NCI-H2107 (cell line): ENCODE measurements around the gene NGDN.

ENCODE experiments used
- DNase-seq: peaks from one replicate; lab custom pipeline; 2025; lab: John Stamatoyannopoulos, UW

NGDN gene

DNA sequence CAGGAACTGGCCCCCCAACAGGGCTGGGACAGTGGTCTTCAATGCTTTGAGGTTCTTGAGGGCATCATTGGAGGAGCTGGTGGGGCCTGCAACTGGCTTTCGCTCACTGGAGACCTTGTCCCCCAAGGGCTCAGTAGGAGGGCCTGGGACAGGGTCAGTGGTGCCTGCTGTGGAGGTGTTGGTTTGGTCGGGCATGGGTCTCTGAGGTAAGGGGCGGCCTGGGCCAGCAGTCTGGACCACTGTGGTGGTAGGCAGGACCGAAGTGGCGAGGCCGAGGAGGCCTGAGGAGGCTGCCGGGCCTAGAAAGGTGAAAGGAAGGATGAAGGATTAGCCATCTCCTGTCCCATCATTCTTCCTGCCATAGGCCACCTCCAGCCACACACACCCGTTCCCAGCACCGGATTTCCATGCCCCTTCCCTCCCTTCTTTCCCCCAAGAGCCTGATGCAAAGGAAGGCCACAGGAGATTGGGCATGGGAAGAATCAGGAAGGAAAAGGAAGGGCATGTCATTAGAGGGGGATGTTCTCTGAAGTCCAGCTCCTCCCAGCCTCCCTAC, 53.2 kb downstream of the NGDN start:
- DNase-seq, result no peak

DNA sequence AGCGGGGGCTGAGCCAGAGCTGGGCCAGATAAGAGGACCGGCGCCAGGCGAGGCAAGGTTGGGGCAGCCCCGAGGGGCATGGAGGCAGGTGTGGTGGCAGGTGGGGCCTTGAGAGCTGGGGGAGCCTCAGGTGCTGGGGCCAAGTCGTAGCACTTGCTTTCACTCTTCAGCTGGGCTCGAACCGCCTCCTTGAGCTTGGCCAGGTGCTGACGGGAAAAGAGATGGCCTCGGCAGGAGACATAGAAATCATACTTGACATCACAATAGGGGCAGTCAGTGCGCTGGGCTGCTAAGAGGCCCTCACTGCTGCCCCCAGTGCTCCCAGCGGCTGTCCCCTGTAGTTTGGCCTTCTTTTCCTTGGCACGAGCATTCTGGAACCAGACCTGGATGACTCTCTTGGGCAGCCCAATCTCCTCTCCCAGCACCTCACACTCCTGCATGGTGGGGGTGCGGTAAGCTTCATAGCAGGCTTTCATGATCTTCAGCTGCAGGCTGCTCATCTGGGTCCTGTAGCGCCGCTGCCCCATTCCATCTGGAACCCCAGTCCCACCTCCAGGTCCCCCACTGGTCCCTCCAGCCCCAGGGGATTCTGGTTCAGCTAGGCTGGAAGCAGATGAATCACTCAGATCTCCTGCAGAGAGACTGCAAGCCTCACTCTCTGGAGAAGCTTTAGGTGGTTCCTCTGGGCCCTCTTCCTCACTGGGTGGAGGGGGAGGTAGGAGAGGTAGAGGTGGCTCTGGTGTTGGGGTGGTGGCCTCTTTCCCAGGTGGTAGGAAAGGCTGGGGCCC, 53.9 kb downstream of the NGDN start:
- no peak for DNase-seq

DNA sequence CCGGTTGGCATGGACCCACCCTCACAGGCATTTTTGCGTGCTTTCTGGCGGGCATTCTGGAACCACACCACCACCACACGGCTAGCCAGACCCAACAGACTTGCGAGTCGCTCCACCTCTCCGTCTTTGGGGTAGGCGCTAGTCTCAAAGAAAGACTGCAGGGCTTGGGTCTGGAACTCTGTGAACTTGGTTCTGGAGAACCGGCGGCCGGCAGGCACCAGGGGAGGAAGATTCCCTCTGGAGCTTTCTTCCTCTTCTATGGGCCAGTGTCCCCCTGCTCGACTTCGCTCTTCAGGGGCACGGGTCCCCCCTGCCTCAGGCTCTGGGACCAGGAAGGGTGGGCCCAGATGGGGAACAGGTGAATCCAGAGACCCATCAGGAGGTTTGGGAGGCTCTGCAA, 55.5 kb downstream of the NGDN start:
- DNase-seq, result no peak

DNA sequence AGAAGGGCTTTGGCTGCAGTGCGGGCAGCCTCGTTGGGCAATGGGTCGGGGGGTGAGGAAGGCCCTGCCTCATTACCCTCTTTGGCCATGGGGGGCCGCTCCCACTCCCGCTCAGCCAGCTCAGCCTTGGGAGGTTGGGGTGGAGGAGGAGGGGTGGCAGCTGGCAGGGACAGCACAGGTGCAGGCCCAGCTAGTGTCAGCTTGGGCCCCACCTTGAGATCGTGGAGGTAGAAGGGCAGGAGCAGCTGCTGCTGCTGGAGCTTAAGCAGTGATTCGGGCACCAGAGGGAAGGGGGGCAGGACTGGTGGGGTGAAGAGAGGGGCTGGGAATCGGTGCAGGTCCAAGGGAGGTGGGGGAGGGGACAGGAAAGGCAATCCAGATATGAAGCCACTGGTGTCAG, 56.1 kb downstream of the NGDN start:
- DNase-seq, result no peak
